NCI-H2196 treated with DMSO at 0.1 percent for 48 hours (cell line): Measurements from ENCODE around the gene KCNH2.

Experiments
- DNase-seq: peaks from one replicate; lab custom pipeline; 2025; ENCODE audit not compliant: unreplicated experiment; lab: John Stamatoyannopoulos, UW

The KCNH2 gene

GRCh38 chr7:150950496-150951180 is 27.5 kb downstream of the KCNH2 start:
- no peak for DNase-seq

- DNase-seq, result no peak
Measured at GRCh38 chr7:150949971-150950491, 28.1 kb downstream of the KCNH2 start.

- no peak for DNase-seq
Measured at GRCh38 chr7:150949564-150949963, 28.6 kb downstream of the KCNH2 start.

- DNase-seq, result no peak
Measured at GRCh38 chr7:150948791-150949251, 29.3 kb downstream of the KCNH2 start.

GRCh38 chr7:150947761-150948651 is 30.1 kb downstream of the KCNH2 start:
- DNase-seq, result no peak

- no peak for DNase-seq
Measured at GRCh38 chr7:150947241-150947745, 30.8 kb downstream of the KCNH2 start.

GRCh38 chr7:150946421-150947240 is 31.5 kb downstream of the KCNH2 start:
- no peak for DNase-seq

- DNase-seq, result no peak
Measured at GRCh38 chr7:150945853-150946420, 32.2 kb downstream of the KCNH2 start.

GRCh38 chr7:150945171-150945852 is 32.8 kb downstream of the KCNH2 start:
- DNase-seq, result no peak

GRCh38 chr7:150944066-150945042 is 33.8 kb downstream of the KCNH2 start:
- DNase-seq, result no peak

- no peak for DNase-seq
Measured at GRCh38 chr7:150943453-150943814, 34.7 kb downstream of the KCNH2 start.

GRCh38 chr7:150942591-150943452 is 35.3 kb downstream of the KCNH2 start:
- no peak for DNase-seq

- peak; percentile 94 for DNase-seq
Measured at GRCh38 chr7:150942001-150942590, 36.0 kb downstream of the KCNH2 start.

GRCh38 chr7:150941351-150942000 is 36.6 kb downstream of the KCNH2 start:
- peak; percentile 74 for DNase-seq

- DNase-seq, result peak; percentile 63
Measured at GRCh38 chr7:150940431-150941102, 37.6 kb downstream of the KCNH2 start.

GRCh38 chr7:150939466-150939865 is 38.7 kb downstream of the KCNH2 start:
- DNase-seq, result no peak
